ENCODE data around the gene CTRL. TPM values are rescaled to one million over a fixed set of nuclear protein-coding genes. Genes with fewer than 3 reads are reported as not detected.
"Not testable (repeated sequence)": the region's sequence is repeated elsewhere in the genome, so short reads cannot be mapped to it uniquely, and the experiment has no call there.

CTRL gene
- total and polyA plus RNA-seq, 4 donors, result 0.09 to 5.0 (median 0.30) TPM

DNA sequence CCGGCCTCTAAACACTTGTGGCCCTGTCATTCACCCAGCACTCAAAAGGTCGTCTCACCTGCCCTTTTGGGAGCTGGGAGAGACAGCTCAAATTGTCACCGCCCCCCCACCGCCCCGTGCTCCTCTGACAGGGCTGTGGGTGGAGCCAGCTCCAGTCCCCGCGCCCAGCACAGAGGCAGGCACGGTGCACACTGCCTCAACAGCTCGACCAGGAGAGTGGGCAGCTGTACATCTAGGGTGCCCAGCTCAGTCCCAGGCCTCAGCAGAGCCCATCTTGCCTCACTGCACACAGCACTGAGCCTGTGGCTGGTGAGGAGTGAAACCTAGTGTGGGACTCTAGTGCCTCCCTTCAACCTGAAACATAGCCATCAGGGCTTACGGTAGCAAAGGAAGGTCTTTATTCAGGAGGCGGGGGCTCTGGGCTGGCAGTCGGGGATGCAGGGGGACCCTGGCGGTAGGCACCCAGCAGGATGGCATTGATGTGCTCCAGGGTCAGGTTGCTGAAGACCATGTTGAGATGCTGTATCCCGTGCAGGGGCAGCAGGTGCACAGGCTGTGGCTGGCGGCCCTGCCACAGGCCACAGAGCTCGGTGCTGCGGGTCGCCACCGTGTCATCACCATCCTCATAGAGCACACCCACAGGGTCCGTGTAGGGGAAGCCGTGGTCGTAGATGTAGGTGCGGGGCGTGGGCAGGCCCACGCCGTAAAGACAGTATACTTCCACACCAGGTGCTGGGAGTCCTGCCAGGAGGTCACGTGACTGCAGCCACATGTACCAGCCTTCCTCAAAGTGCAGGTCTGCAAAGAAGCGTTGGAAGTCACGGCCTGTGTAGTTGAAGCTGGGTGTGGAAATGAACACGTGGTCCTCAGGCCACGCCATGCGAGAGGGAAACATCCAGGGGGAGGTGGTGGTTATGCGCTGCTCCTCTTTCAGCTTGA is 8.1 kb upstream of the CTRL start:
- Histone ChIP-seq H3K9me3 (ENCODE audit: control insufficient read depth in 4 of 4, low read length in 3 of 4) (no peaks in the 10 kb centered on the region), H3K9ac (ENCODE audit: low read depth in 1 of 2, low read length in 2 of 2) (no peak overlapping the region), H3K36me3 (ENCODE audit: control insufficient read depth in 4 of 4, insufficient read depth in 3 of 4, low read depth in 1 of 4, low read length in 3 of 4) (peaks cover 3 to 7% (median 5%) of the 10 kb centered on the region in 4 donors), H3K4me1 (ENCODE audit: control insufficient read depth in 4 of 4, insufficient read depth in 4 of 4, low read length in 3 of 4) (peaks cover 14 to 68% (median 50%) of the 10 kb centered on the region in 4 donors), H3K27ac (ENCODE audit: low read depth in 1 of 2, low read length in 2 of 2) (peak overlapping the region in 1 of 2 donors; percentile 1), H3K27me3 (ENCODE audit: control insufficient read depth in 4 of 4, insufficient read depth in 4 of 4, low read length in 3 of 4) (no peaks in the 10 kb centered on the region), H3K4me3 (ENCODE audit: low read depth in 1 of 3, low read length in 3 of 3) (no peak overlapping the region)
- 69% methylated on average over 33 of the region's 33 CpGs for WGBS
- TF ChIP-seq EGR1 (IDR thresholded peaks at IDR 0.05; ENCODE audit: low read depth in 2 of 2), result no peak
- no peak for TF ChIP-seq HNF4G (IDR thresholded peaks at IDR 0.05)
- no peak for TF ChIP-seq FOXA2 (IDR thresholded peaks at IDR 0.05)
- no peak for TF ChIP-seq RAD21 (IDR thresholded peaks at IDR 0.05)
- no peak for TF ChIP-seq SP1 (IDR thresholded peaks at IDR 0.05)
- no peak for TF ChIP-seq HNF4A (conservative IDR thresholded peaks at IDR 0.05)
- TF ChIP-seq JUND (IDR thresholded peaks at IDR 0.05), result no peak
- TF ChIP-seq GABPA (IDR thresholded peaks at IDR 0.05 in 1 of 2, conservative IDR thresholded peaks at IDR 0.05 in 1 of 2), result no peak
- TF ChIP-seq YY1 (IDR thresholded peaks at IDR 0.05), result no peak
- TF ChIP-seq, protein P1, sequence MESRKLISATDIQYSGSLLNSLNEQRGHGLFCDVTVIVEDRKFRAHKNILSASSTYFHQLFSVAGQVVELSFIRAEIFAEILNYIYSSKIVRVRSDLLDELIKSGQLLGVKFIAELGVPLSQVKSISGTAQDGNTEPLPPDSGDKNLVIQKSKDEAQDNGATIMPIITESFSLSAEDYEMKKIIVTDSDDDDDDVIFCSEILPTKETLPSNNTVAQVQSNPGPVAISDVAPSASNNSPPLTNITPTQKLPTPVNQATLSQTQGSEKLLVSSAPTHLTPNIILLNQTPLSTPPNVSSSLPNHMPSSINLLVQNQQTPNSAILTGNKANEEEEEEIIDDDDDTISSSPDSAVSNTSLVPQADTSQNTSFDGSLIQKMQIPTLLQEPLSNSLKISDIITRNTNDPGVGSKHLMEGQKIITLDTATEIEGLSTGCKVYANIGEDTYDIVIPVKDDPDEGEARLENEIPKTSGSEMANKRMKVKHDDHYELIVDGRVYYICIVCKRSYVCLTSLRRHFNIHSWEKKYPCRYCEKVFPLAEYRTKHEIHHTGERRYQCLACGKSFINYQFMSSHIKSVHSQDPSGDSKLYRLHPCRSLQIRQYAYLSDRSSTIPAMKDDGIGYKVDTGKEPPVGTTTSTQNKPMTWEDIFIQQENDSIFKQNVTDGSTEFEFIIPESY (IDR thresholded peaks at IDR 0.05), result no peak
- TF ChIP-seq, protein P2, sequence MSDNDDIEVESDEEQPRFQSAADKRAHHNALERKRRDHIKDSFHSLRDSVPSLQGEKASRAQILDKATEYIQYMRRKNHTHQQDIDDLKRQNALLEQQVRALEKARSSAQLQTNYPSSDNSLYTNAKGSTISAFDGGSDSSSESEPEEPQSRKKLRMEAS (IDR thresholded peaks at IDR 0.05), result no peak
- no peak for TF ChIP-seq ATF3 (IDR thresholded peaks at IDR 0.05)
- TF ChIP-seq RXRA (IDR thresholded peaks at IDR 0.05), result no peak
- no peak for TF ChIP-seq FOXA1 (IDR thresholded peaks at IDR 0.05)
- TF ChIP-seq, protein P3, sequence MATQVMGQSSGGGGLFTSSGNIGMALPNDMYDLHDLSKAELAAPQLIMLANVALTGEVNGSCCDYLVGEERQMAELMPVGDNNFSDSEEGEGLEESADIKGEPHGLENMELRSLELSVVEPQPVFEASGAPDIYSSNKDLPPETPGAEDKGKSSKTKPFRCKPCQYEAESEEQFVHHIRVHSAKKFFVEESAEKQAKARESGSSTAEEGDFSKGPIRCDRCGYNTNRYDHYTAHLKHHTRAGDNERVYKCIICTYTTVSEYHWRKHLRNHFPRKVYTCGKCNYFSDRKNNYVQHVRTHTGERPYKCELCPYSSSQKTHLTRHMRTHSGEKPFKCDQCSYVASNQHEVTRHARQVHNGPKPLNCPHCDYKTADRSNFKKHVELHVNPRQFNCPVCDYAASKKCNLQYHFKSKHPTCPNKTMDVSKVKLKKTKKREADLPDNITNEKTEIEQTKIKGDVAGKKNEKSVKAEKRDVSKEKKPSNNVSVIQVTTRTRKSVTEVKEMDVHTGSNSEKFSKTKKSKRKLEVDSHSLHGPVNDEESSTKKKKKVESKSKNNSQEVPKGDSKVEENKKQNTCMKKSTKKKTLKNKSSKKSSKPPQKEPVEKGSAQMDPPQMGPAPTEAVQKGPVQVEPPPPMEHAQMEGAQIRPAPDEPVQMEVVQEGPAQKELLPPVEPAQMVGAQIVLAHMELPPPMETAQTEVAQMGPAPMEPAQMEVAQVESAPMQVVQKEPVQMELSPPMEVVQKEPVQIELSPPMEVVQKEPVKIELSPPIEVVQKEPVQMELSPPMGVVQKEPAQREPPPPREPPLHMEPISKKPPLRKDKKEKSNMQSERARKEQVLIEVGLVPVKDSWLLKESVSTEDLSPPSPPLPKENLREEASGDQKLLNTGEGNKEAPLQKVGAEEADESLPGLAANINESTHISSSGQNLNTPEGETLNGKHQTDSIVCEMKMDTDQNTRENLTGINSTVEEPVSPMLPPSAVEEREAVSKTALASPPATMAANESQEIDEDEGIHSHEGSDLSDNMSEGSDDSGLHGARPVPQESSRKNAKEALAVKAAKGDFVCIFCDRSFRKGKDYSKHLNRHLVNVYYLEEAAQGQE (IDR thresholded peaks at IDR 0.05), result no peak
- TF ChIP-seq NR2F2 (IDR thresholded peaks at IDR 0.05), result no peak
- TF ChIP-seq TAF1 (conservative IDR thresholded peaks at IDR 0.05), result no peak
- TF ChIP-seq CTCF (IDR thresholded peaks at IDR 0.05; ENCODE audit: low read depth, low read length, missing input control), result no peak
- no peak for DNase-seq (ENCODE audit: low spot score)

DNA sequence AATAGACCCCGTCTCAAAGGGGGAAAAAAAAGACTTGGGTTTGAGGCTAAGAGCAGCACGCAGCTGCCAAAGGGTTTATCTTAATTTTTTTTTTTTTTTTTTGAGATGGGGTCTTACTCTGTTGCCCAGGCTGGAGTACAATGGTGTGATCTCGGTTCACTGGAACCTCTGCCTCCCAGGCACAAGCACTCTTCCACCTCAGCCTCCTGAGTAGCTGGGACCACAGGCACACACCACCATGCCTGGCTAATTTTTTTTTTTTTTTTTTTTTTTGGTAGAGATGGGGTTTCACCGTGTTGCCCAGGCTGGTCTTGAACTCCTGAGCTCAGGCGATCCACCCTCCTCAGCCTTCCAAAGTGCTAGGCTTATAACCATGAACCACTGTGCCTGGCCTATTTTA is 6.1 kb upstream of the CTRL start:
- not testable (repeated sequence) for H3K27ac ChIP-seq (ENCODE audit: low read depth in 1 of 2, low read length in 2 of 2); DNase-seq (ENCODE audit: low spot score); H3K4me3 ChIP-seq (ENCODE audit: low read depth in 1 of 3, low read length in 3 of 3); H3K9me3 ChIP-seq (ENCODE audit: control insufficient read depth in 4 of 4, low read length in 3 of 4); H3K27me3 ChIP-seq (ENCODE audit: control insufficient read depth in 4 of 4, insufficient read depth in 4 of 4, low read length in 3 of 4); H3K9ac ChIP-seq (ENCODE audit: low read depth in 1 of 2, low read length in 2 of 2)
- peaks cover 6 to 14% (median 8%) of the 10 kb centered on the region in 4 donors for H3K36me3 ChIP-seq (ENCODE audit: control insufficient read depth in 4 of 4, insufficient read depth in 3 of 4, low read depth in 1 of 4, low read length in 3 of 4)
- H3K4me1 ChIP-seq (ENCODE audit: control insufficient read depth in 4 of 4, insufficient read depth in 4 of 4, low read length in 3 of 4), result peaks cover 9 to 52% (median 38%) of the 10 kb centered on the region in 4 donors
- 97% methylated on average over 5 of the region's 5 CpGs for WGBS
